Omental fat pad (tissue), 4 donors: ENCODE data around the gene RER1. TPM values are rescaled to one million over a fixed set of nuclear protein-coding genes. Genes with fewer than 3 reads are reported as not detected.

Experiments used
- ATAC-seq: fragments of 150-250 bp; one replicate; pipeline ENCODE4 v1.9.1; 2016; ENCODE audit warnings: mild to moderate bottlenecking, moderate library complexity; ENCODE audit not compliant: low FRiP score
- DNase-seq: peaks from one replicate; pipeline ENCODE4 v3.0.0-alpha.2; 2019; ENCODE audit warnings: low spot score
- CTCF ChIP-seq, 3 donors: fragments of 450-650 bp; IDR thresholded peaks; one replicate each; pipeline ENCODE4 v1.5.1; 2016 to 2017; ENCODE audit warnings: antibody characterized with exemption in 3 of 3, mild to moderate bottlenecking in 3 of 3, moderate library complexity in 2 of 3
- total RNA-seq, 4 donors: library from RNA; depleted of rRNA; stranded (reverse); fragments of >200 nt; gene quantifications; one replicate each; pipeline ENCODE4 v1.1.0, GENCODE V29; 2016

Gene RER1
- total RNA-seq, 4 donors from 2014 or later, result 59.4 to 91.7 (median 72.7) TPM

GRCh38 chr1:2431103-2431502, 39.5 kb downstream of the RER1 start:
- no peak for ATAC-seq
- no peak for DNase-seq
- no peak for TF ChIP-seq CTCF (IDR thresholded peaks at IDR 0.05)

DNA sequence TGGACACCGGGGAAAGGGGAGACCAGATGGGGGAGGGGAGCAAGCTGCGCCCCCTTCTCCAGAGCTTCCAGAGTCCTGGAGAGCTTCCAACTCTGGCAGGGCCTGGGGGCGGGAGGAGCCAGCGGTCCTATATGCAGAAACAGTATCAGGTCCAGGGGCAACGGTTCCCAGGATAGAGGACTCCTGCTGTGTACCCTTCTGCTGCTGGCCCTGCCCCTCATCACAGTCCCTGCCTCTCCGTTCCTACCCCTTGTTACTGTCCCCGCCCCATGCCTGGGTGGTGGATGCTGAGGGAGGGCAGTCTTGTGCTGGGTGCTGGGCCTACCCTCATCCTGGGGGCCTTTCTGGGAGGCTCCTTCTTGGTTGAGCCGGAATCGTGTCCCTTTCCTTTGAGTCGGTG, 39.9 kb downstream of the RER1 start:
- TF ChIP-seq CTCF (IDR thresholded peaks at IDR 0.05), result no peak
- DNase-seq (no peak), ATAC-seq (no peak)

- TF ChIP-seq CTCF (IDR thresholded peaks at IDR 0.05), result no peak
- no peak for DNase-seq
- no peak for ATAC-seq
These were observed 40.8 kb downstream of the RER1 start for GRCh38 chr1:2432441-2432844.

DNA sequence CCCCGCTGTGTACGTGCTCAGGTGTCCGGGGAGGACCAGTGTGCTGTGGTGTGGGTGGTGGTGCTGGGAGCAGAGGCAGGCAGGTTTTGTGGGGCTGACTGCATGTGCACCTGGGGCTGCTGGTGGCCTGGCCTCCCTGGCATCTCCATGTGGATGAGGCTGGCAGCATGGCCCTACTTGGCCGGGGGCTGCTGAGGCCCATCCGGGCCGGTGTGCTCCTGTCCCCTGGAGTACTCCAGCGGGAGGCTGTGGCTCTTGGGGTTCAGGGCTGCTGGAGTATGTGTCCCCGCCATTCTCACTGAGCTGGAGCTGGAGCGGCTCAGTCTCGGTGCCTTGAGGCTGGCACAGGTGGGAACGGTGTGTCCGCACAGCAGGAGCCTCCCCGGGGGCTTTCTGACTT, 41.6 kb downstream of the RER1 start:
- ATAC-seq (no peak), DNase-seq (no peak)

DNA sequence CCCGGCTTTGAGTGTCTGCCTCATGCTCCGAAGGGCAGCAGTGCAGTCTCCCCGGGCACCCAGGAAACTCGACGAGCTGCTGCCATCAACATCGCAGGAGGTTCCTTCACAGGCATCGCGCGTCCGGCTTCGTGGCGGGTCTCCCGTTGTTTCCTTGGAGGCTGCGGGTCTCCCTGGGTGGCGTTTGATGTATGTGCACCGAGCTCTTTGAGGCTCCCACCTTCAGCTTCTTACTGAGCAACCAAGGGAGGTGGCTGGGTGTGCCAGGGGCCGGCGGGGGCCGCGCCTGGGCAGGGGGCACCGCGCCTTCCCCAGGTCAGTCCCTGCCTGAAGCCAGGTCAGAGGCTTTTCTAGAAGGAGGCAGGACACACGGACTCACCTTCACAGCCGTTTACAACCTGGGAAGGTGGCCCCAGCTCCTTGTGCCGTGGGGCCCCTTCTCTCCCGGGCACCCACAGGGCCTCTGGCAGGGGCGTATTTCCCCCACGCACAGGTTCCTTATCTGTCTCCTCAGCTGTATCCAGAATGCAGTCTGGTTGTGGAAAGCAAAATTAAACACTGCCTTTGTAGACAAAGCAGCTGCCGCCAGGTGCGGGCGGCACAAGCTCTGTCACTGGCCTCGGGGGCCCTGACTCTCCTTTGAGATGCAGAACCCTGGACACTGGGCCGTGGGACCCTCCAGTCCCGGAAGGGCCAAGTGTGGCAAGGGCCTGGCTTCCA, 42.5 kb downstream of the RER1 start:
- no peak for TF ChIP-seq CTCF (IDR thresholded peaks at IDR 0.05)
- ATAC-seq, result no peak

More for the DNA sequence above, 41.6 kb downstream of the RER1 start:
- TF ChIP-seq CTCF (IDR thresholded peaks at IDR 0.05), result no peak

DNA sequence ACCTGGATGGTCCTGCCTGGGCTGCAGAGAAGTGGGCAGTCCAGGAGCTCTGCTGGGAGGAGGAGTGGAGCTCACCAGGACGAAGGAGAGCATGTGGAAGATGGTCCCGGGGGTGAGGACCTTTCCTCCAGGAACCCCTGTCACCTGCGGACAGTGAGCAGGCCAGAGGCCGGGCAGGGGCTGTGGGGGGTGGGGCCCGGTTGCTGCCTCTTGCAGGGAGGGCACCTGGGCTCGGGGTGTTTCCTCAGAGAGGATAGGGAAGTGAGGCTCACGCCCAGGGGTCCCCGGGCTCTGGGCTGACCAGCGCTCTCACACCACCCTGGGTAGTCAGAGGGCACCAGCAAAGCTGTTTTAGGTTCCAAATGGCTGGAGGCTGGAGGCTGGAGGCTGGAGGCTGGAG, 43.5 kb downstream of the RER1 start:
- DNase-seq, result no peak
- no peak for TF ChIP-seq CTCF (IDR thresholded peaks at IDR 0.05)
- ATAC-seq, result no peak

More for the DNA sequence above, 42.5 kb downstream of the RER1 start:
- no peak for DNase-seq

DNA sequence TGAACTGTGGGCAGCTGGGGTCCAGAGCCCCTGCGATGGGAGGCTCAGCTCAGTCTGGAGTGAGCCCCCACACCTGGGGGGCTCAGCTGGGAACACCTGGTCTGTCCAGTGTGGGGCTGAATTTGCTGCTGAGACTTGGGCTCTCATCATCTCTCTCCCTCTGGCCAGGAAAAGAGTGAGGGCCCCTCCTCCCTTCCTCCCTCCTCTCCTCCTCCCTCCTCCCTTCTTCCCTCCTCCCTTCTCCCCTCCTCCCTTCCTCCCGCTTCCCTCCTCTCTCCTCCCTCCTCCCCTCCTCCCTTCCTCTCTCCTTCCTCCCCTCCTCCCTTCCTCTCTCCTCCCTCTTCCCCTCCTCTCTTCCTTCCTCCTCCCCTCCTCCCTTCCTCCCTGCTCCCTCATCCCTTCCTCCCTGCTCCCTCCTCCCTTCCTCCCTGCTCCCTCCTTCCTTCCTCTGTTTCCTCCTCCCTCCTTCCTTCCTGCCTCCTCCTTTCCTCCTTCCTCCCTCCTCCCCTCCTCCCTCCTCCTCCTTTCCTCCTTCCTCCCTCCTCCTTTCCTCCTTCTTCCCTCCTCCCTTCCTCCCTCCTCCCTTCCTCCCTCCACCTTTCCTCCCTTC, 44.2 kb downstream of the RER1 start:
- DNase-seq, result no peak
- TF ChIP-seq CTCF (IDR thresholded peaks at IDR 0.05), result no peak
- ATAC-seq, result no peak
